Neuronal stem cell (in vitro differentiated cells): Measurements from ENCODE around the gene DHRS13.

Experiments
- DNase-seq: peaks from one replicate; pipeline ENCODE4 v3.0.0-alpha.2; 2013; ENCODE audit warnings: low spot score
- H2AFZ ChIP-seq: one replicate; pipeline ENCODE4 v1.6.1; 2013; ENCODE audit warnings: mild to moderate bottlenecking, low read length, inconsistent platforms
- H2AK5ac ChIP-seq: 2 replicates; pipeline ENCODE4 v1.6.1; 2013; ENCODE audit warnings: low read depth, mild to moderate bottlenecking, inconsistent platforms, low read length, moderate library complexity, mixed read lengths
- H2BK120ac ChIP-seq: 2 replicates; pipeline ENCODE4 v1.6.1; 2013; ENCODE audit warnings: low read depth, mild to moderate bottlenecking, inconsistent platforms, low read length, moderate library complexity, mixed read lengths
- H2BK12ac ChIP-seq: one replicate; pipeline ENCODE4 v1.6.1; 2013; ENCODE audit warnings: low read length, inconsistent platforms
- H2BK15ac ChIP-seq: 2 replicates; pipeline ENCODE4 v1.6.1; 2013; ENCODE audit warnings: mild to moderate bottlenecking, low read length, inconsistent platforms, mixed read lengths
- H2BK5ac ChIP-seq: one replicate; pipeline ENCODE4 v1.6.1; 2013; ENCODE audit warnings: inconsistent platforms, mild to moderate bottlenecking, low read length, moderate library complexity
- H3K14ac ChIP-seq: one replicate; pipeline ENCODE4 v1.6.1; 2013; ENCODE audit warnings: low read length, inconsistent platforms
- H3K18ac ChIP-seq: 2 replicates; pipeline ENCODE4 v1.6.1; 2013; ENCODE audit warnings: low read length, inconsistent platforms
- H3K23ac ChIP-seq: 2 replicates; pipeline ENCODE4 v1.6.1; 2013; ENCODE audit warnings: low read depth, mild to moderate bottlenecking, mixed read lengths, low read length, inconsistent platforms; ENCODE audit not compliant: poor library complexity
- H3K27ac ChIP-seq: replicated peaks from 3 replicates; pipeline ENCODE4 v1.5.1; 2013; ENCODE audit warnings: low read length, inconsistent platforms
- H3K27me3 ChIP-seq, 3 experiments: 2 replicates each; pipeline ENCODE4 v1.6.1; 2013; ENCODE audit warnings: low read length in 3 of 3, mild to moderate bottlenecking in 2 of 3, inconsistent platforms in 1 of 3, low read depth in 1 of 3, mixed read lengths in 1 of 3, moderate library complexity in 1 of 3; ENCODE audit not compliant: control insufficient read depth in 3 of 3, insufficient read depth in 3 of 3
- H3K36me3 ChIP-seq, 2 donors: replicated peaks in 1 of 2; 2 replicates each; pipeline ENCODE4 v1.6.1; 2013; ENCODE audit warnings: low read length in 2 of 2; ENCODE audit not compliant: control insufficient read depth in 2 of 2, insufficient read depth in 2 of 2
- H3K4ac ChIP-seq: 2 replicates; pipeline ENCODE4 v1.6.1; 2013; ENCODE audit warnings: inconsistent platforms, mild to moderate bottlenecking, low read length, moderate library complexity
- H3K4me1 ChIP-seq, 2 donors: 1 replicate in 1 of 2; 2 replicates in 1 of 2; pipeline ENCODE4 v1.6.1; 2013; ENCODE audit warnings: low read length in 2 of 2, low read depth in 1 of 2; ENCODE audit not compliant: control insufficient read depth in 2 of 2, insufficient read depth in 1 of 2
- H3K4me2 ChIP-seq: one replicate; pipeline ENCODE4 v1.6.1; 2013; ENCODE audit warnings: mild to moderate bottlenecking, low read length, inconsistent platforms; ENCODE audit not compliant: insufficient read depth, poor library complexity, severe bottlenecking
- H3K4me3 ChIP-seq, 2 donors: 2 replicates each; pipeline ENCODE4 v1.5.1; 2013; ENCODE audit warnings: low read length in 2 of 2, mild to moderate bottlenecking in 2 of 2, inconsistent platforms in 1 of 2, moderate library complexity in 1 of 2
- H3K79me1 ChIP-seq: one replicate; pipeline ENCODE4 v1.6.1; 2013; ENCODE audit warnings: low read depth, mild to moderate bottlenecking, inconsistent platforms, low read length, moderate library complexity
- H3K9ac ChIP-seq: one replicate; pipeline ENCODE4 v1.6.1; 2013; ENCODE audit warnings: mild to moderate bottlenecking, low read depth, low read length, inconsistent platforms; ENCODE audit not compliant: poor library complexity
- H3K9me3 ChIP-seq, 2 donors: replicated peaks in 1 of 2; 2 replicates each; pipeline versions ENCODE3 to v1.6.1; 2013; ENCODE audit warnings: low read length in 2 of 2, mild to moderate bottlenecking in 2 of 2, inconsistent platforms in 1 of 2, low read depth in 1 of 2, mixed read lengths in 1 of 2, moderate library complexity in 1 of 2; ENCODE audit not compliant: control insufficient read depth in 2 of 2, insufficient read depth in 1 of 2
- H4K8ac ChIP-seq: one replicate; pipeline ENCODE4 v1.6.1; 2013; ENCODE audit warnings: low read depth, mild to moderate bottlenecking, inconsistent platforms, low read length, moderate library complexity
- H4K91ac ChIP-seq: one replicate; pipeline ENCODE4 v1.6.1; 2013; ENCODE audit warnings: low read length, low read depth, mild to moderate bottlenecking, inconsistent platforms; ENCODE audit not compliant: poor library complexity
- WGBS, 2 donors: extraction: QIAGEN DNeasy Blood & Tissue Kit; methylation state at CpG; one replicate each; pipeline ENCODE4 v1.1.7; 2013; ENCODE audit warnings: missing lambda C conversion rate in 2 of 2, mixed read lengths in 1 of 2; ENCODE audit not compliant: insufficient read length in 2 of 2, insufficient replicate concordance in 1 of 2; ENCODE audit errors: extremely low coverage in 2 of 2; 5-methylcytosine and 5-hydroxymethylcytosine counted together

The DHRS13 gene

DNA sequence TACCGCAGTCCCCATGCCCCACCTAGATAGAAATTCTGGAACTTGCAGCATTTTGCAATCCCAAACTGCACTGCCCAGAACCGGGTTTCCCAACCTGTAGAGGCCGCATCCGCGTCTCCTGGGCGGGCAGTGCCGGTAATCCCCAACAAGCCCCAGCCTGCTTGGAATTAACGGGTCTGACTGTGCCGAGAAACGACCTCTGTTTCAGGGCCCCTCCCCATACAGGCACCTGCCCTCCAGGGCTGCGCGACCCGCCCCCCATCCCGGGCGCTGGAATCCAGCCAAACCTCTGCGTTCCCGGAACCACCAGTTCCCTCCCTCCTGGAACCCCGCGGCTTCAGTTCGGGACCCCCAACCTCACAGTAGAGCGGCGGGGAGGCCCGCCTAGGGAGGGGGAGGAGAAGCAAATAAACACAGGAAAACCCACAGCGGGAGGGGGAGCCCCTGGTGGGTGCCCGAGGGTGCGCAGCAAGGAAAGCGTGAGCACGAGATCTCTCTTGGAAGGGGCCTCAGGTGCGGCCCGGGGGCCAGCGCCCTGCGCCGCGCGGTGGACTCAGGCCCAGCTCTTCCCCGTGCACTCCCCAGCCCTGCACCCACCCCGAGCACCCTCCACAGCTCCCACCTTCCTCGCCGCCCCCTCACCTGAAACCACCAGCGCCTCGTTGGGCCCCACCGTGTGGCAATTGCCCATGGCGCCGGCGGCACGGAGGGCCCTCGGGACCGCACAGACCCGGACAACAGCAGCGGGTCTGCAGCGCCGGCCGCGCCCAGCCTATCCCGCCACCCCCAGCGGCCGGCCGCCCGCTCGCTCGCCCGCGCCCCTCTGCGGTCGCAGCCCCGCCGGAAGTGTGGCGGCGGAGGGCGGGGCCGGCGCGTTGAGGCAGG is 5.8 kb downstream of the DHRS13 start, which contains the start of gene FLOT2:
Gene FLOT2, minus strand, starts transcription at position 850 of the 885 bp plus-strand sequence. Its CDS starts 159 bp downstream, at position 691.
- Histone ChIP-seq H3K27me3 (no peaks in the 10 kb centered on the region), H3K18ac (peak within 1 kb of the TSS; percentile 96), H3K4me1 (peaks cover 7 to 12% of the 10 kb centered on the region in 2 donors), H2BK15ac (peak within 1 kb of the TSS; percentile 10), H2BK12ac (no peak within 1 kb of the TSS), H3K14ac (peak within 1 kb of the TSS; percentile 50), H3K23ac (peak within 1 kb of the TSS; percentile 86), H2AK5ac (peak within 1 kb of the TSS; percentile 50), H3K27ac (peak within 1 kb of the TSS; percentile 79), H3K4ac (no peak within 1 kb of the TSS), H3K4me3 (peak within 1 kb of the TSS; percentile 69 to 96), H3K36me3 (peaks cover 0 to 40% of the 10 kb centered on the region in 2 donors), H4K91ac (peak within 1 kb of the TSS; percentile 76), H3K4me2 (peak within 1 kb of the TSS; percentile 70), H2AFZ (peak within 1 kb of the TSS; percentile 91), H4K8ac (no peak within 1 kb of the TSS), H3K9ac (peak within 1 kb of the TSS; percentile 95), H3K9me3 (no peaks in the 10 kb centered on the region), H2BK5ac (peak within 1 kb of the TSS; percentile 82), H2BK120ac (no peak within 1 kb of the TSS), H3K79me1 (peaks cover 3% of the 10 kb centered on the region)
- WGBS, 2 donors, result no CpG with 5 or more reads among the region's 73 CpGs
- DNase-seq, result peak; percentile 59

DNA sequence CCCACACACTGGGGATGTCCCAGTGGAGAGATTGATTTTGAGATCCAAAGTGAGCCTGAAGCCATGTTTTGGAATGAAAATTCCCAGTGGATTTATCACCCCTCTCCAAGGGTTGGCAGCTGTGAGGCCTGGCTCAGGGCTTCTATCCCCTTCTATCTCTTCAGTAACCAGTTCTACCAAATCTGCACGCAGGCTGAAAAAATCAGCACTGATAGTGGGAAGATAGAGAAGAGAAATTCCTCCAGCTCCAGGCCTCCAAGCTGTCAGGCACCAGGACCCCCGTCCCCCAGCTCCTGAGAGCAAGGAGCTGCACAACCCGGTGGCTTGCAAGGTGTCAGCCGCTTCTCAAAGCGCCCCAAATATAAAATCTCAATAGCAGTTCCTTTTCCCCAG is 6.4 kb downstream of the DHRS13 start:
- Histone ChIP-seq H3K9me3 (no peaks in the 10 kb centered on the region), H2AFZ (no peak overlapping the region), H3K4ac (no peak overlapping the region), H3K79me1 (peaks cover 3% of the 10 kb centered on the region), H2BK12ac (no peak overlapping the region), H2BK5ac (peak overlapping the region; percentile 82), H3K23ac (peak overlapping the region; percentile 86), H3K18ac (no peak overlapping the region), H2BK15ac (no peak overlapping the region), H3K36me3 (peaks cover 2 to 39% of the 10 kb centered on the region in 2 donors), H3K9ac (no peak overlapping the region), H2AK5ac (no peak overlapping the region), H2BK120ac (no peak overlapping the region), H3K4me1 (peaks cover 7 to 16% of the 10 kb centered on the region in 2 donors), H4K91ac (no peak overlapping the region), H4K8ac (no peak overlapping the region), H3K27me3 (no peaks in the 10 kb centered on the region), H3K14ac (no peak overlapping the region), H3K4me2 (peak overlapping the region; percentile 70), H3K27ac (no peak overlapping the region), H3K4me3 (peak overlapping the region; percentile 69 to 96)
- no peak for DNase-seq
- WGBS, 2 donors, result no CpG with 5 or more reads among the region's 5 CpGs

DNA sequence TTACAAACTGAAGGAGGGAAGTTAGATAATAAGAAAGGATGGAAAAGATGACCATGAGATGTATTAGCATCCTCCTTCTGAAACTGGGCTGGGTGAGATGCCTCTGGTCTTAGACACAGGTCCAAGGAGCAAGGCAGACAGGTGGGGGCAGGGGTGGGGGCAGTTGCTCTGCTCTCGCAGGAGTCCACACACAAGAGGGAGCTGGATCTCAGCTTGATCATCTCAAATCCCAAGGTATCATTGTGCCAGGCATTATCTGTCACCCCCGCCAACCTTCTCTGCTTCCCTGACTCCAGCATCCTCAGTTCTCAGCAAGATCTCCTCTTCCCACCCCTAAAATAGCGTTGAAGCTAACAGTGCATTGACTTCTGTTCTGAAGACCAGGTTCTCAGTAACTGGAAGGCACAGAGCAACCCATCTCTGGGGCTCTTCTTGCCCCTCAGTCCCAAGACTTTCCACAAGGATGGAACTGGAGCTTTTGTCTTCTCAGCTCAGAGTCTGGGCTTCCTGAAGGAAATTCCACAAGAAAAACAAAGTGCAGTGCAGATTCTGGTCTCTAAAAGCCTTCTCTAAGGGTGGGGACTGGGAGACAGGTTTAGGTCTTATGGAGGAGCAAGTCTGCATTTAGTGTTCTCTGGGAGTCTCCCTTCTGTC is 7.0 kb downstream of the DHRS13 start:
- Histone ChIP-seq H3K4me1 (peaks cover 7 to 20% of the 10 kb centered on the region in 2 donors), H3K27ac (no peak overlapping the region), H3K14ac (no peak overlapping the region), H4K8ac (no peak overlapping the region), H3K4me3 (peak overlapping the region in 1 of 2 donors; percentile 69), H3K4me2 (peak overlapping the region; percentile 70), H3K23ac (no peak overlapping the region), H2BK5ac (no peak overlapping the region), H4K91ac (no peak overlapping the region), H3K4ac (no peak overlapping the region), H3K36me3 (peaks cover 3 to 34% of the 10 kb centered on the region in 2 donors), H3K27me3 (no peaks in the 10 kb centered on the region), H3K9me3 (no peaks in the 10 kb centered on the region), H2BK120ac (no peak overlapping the region), H2BK15ac (no peak overlapping the region), H2BK12ac (no peak overlapping the region), H3K79me1 (peaks cover 3% of the 10 kb centered on the region), H2AK5ac (no peak overlapping the region), H2AFZ (no peak overlapping the region), H3K18ac (no peak overlapping the region), H3K9ac (no peak overlapping the region)
- no CpG with 5 or more reads among the region's 3 CpGs for WGBS, 2 donors
- no peak for DNase-seq
